SK-N-SH treated with all-trans-retinoic acid at 6 μM for 48 hours (cell line): ENCODE results near the gene QRICH2.
"Not testable (repeated sequence)": the region's sequence is repeated elsewhere in the genome, so short reads cannot be mapped to it uniquely, and the experiment has no call there.

ENCODE experiments used
- ATAC-seq: fragments of 200-7000 bp; cut with Tn5 transposase; 3 replicates; pipeline ENCODE4 v1.9.1; 2020; ENCODE audit warnings: mild to moderate bottlenecking, moderate library complexity
- ARNTL ChIP-seq: fragments of 450-650 bp; formaldehyde crosslinking; IDR thresholded peaks from 2 replicates; pipeline ENCODE4 v1.5.0; 2020; ENCODE audit warnings: low read depth, mild to moderate bottlenecking, moderate library complexity, borderline replicate concordance
- BACH2 ChIP-seq: fragments of 250-450 bp; sonication (Bioruptor Pico); IDR thresholded peaks from 2 replicates; pipeline ENCODE4 v1.9.0; 2021; ENCODE audit warnings: mild to moderate bottlenecking, borderline replicate concordance
- CREB5 ChIP-seq: fragments of 250-450 bp; sonication (Bioruptor Pico); IDR thresholded peaks from 2 replicates; pipeline ENCODE4 v1.5.1; 2020; ENCODE audit warnings: low read depth, mild to moderate bottlenecking, moderate library complexity
- CSDC2 ChIP-seq: fragments of 250-450 bp; sonication (Bioruptor Pico); IDR thresholded peaks from 2 replicates; pipeline ENCODE4 v1.5.0; 2020; ENCODE audit warnings: mild to moderate bottlenecking, moderate library complexity
- CSRNP3 ChIP-seq: fragments of 250-450 bp; sonication (Bioruptor Pico); IDR thresholded peaks from 2 replicates; pipeline ENCODE4 v1.5.1; 2021; ENCODE audit warnings: mild to moderate bottlenecking, moderate library complexity
- GLIS3 ChIP-seq: fragments of 250-450 bp; sonication (Bioruptor Pico); IDR thresholded peaks from 2 replicates; pipeline ENCODE4 v1.5.0; 2020; ENCODE audit warnings: mild to moderate bottlenecking, moderate library complexity
- POU6F1 ChIP-seq: fragments of 250-450 bp; sonication (Bioruptor Pico); IDR thresholded peaks from 2 replicates; pipeline ENCODE4 v1.8.0; 2021; ENCODE audit warnings: low read depth, mild to moderate bottlenecking, moderate library complexity, borderline replicate concordance
- PPARA ChIP-seq: fragments of 250-450 bp; sonication (Bioruptor Pico); IDR thresholded peaks from 2 replicates; pipeline ENCODE4 v1.5.0; 2020; ENCODE audit warnings: mild to moderate bottlenecking, borderline replicate concordance
- RARB ChIP-seq: fragments of 250-450 bp; sonication (Bioruptor Pico); IDR thresholded peaks from 2 replicates; pipeline ENCODE4 v1.8.0; 2021; ENCODE audit warnings: mild to moderate bottlenecking, moderate library complexity
- TCF4 ChIP-seq: fragments of 250-450 bp; sonication (Bioruptor Pico); IDR thresholded peaks from 2 replicates; pipeline ENCODE4 v1.8.0; 2021; ENCODE audit warnings: mild to moderate bottlenecking, moderate library complexity, borderline replicate concordance
- TOX ChIP-seq: fragments of 250-450 bp; sonication (Bioruptor Pico); IDR thresholded peaks from 2 replicates; pipeline ENCODE4 v1.8.0; 2021; ENCODE audit warnings: mild to moderate bottlenecking, moderate library complexity, borderline replicate concordance
- TSHZ2 ChIP-seq: fragments of 250-450 bp; sonication (Bioruptor Pico); IDR thresholded peaks from 2 replicates; pipeline ENCODE4 v1.5.0; 2020; ENCODE audit warnings: mild to moderate bottlenecking, moderate library complexity
- ZC3H10 ChIP-seq: fragments of 250-450 bp; sonication (Bioruptor Pico); IDR thresholded peaks from 2 replicates; pipeline ENCODE4 v1.5.1; 2021; ENCODE audit warnings: mild to moderate bottlenecking, moderate library complexity
- ZFP3 ChIP-seq: fragments of 250-450 bp; sonication (Bioruptor Pico); IDR thresholded peaks from 2 replicates; pipeline ENCODE4 v1.5.0; 2020; ENCODE audit warnings: mild to moderate bottlenecking, moderate library complexity
- ZNF565 ChIP-seq: fragments of 450-650 bp; formaldehyde crosslinking; conservative IDR thresholded peaks from 2 replicates; pipeline ENCODE4 v1.5.0; 2020; ENCODE audit warnings: low read depth, mild to moderate bottlenecking, moderate library complexity
- ZNF70 ChIP-seq: fragments of 450-650 bp; formaldehyde crosslinking; IDR thresholded peaks from 2 replicates; pipeline ENCODE4 v1.5.0; 2020; ENCODE audit warnings: mild to moderate bottlenecking, moderate library complexity

The QRICH2 gene

GRCh38 chr17:76260669-76261068, 47.4 kb downstream of the QRICH2 start (continued):
- TF ChIP-seq TSHZ2 (CRISPR knock-in tag) (no peak), POU6F1 (CRISPR knock-in tag) (no peak), ZNF70 (CRISPR knock-in tag) (no peak), CSDC2 (CRISPR knock-in tag) (no peak), ARNTL (CRISPR knock-in tag) (no peak), TOX (CRISPR knock-in tag) (no peak), ZNF565 (CRISPR knock-in tag) (no peak)

- no peak for TF ChIP-seq CREB5 (CRISPR knock-in tag)
- TF ChIP-seq ARNTL (CRISPR knock-in tag) = no peak
- no peak for TF ChIP-seq GLIS3
- TF ChIP-seq CSDC2 (CRISPR knock-in tag) = no peak
- TF ChIP-seq TOX (CRISPR knock-in tag) = no peak
- TF ChIP-seq PPARA (CRISPR knock-in tag) = no peak
- ATAC-seq = no peak
Observed at GRCh38 chr17:76260220-76260619, 47.9 kb downstream of the QRICH2 start.

- ATAC-seq = not testable (repeated sequence)
Observed at GRCh38 chr17:76256430-76257050, 51.5 kb downstream of the QRICH2 start.

GRCh38 chr17:76255801-76256429, 52.2 kb downstream of the QRICH2 start:
- ATAC-seq = no peak
- TF ChIP-seq ARNTL (CRISPR knock-in tag) (no peak), PPARA (CRISPR knock-in tag) (no peak), ZNF565 (CRISPR knock-in tag) (no peak), ZC3H10 (no peak), RARB (CRISPR knock-in tag) (no peak), TCF4 (CRISPR knock-in tag) (no peak), CSRNP3 (CRISPR knock-in tag) (no peak), BACH2 (CRISPR knock-in tag) (no peak), ZNF70 (CRISPR knock-in tag) (no peak), GLIS3 (no peak), ZFP3 (no peak), CREB5 (CRISPR knock-in tag) (no peak), POU6F1 (CRISPR knock-in tag) (no peak)
- TF ChIP-seq, all 23 proteins: peak for 0
